ENCODE measurements around the gene LIMS2. TPM values are rescaled to one million over a fixed set of nuclear protein-coding genes. Genes with fewer than 3 reads are reported as not detected.
A peak's percentile ranks its signal among the peaks of the same experiment; 100 is the strongest.

LIMS2 gene
- total and polyA plus RNA-seq, 5 experiments from 2014 or later: 3.4 to 12.5 (median 10.1) TPM

- no peak for DNase-seq
- POLR2A ChIA-PET: interaction anchor here (0.9 to 1.4 kb wide), 2 partner anchors 13 to 14 kb away, joined by 3 to 5 read pairs; no protein-coding TSS in a partner anchor
Observed at GRCh38 chr2:127631541-127631996, 43.8 kb downstream of the LIMS2 start.

GRCh38 chr2:127630864-127631540 is 44.3 kb downstream of the LIMS2 start:
- Mint-ChIP-seq H3K4me3 (no peak overlapping the region), H3K36me3 (no peaks in the 10 kb centered on the region), H3K27ac (peak overlapping the region in 4 of 10 donors; percentile 5 to 46 (median 42)), H3K4me1 (peaks cover 11 to 52% (median 33%) of the 10 kb centered on the region in 4 donors), H3K27me3 (no peaks in the 10 kb centered on the region), H3K9me3 (no peaks in the 10 kb centered on the region)
- ATAC-seq: no peak
- DNase-seq: no peak
- POLR2A ChIA-PET: interaction anchor here (1.2 kb wide), 1 partner anchor 11 kb away, joined by 5 read pairs; no protein-coding TSS in a partner anchor

More at GRCh38 chr2:127631541-127631996, 43.8 kb downstream of the LIMS2 start:
- Mint-ChIP-seq H3K36me3 (no peaks in the 10 kb centered on the region), H3K4me3 (no peak overlapping the region), H3K27me3 (no peaks in the 10 kb centered on the region), H3K9me3 (no peaks in the 10 kb centered on the region), H3K4me1 (peaks cover 11 to 55% (median 37%) of the 10 kb centered on the region in 4 donors), H3K27ac (peak overlapping the region in 3 of 10 donors; percentile 5 to 46 (median 41))
- no peak for ATAC-seq

GRCh38 chr2:127630096-127630863 is 45.0 kb downstream of the LIMS2 start:
- ATAC-seq (no peak), DNase-seq (no peak)
- Mint-ChIP-seq H3K9me3 (no peaks in the 10 kb centered on the region), H3K27me3 (no peaks in the 10 kb centered on the region), H3K36me3 (no peaks in the 10 kb centered on the region), H3K4me3 (peak overlapping the region in 1 of 10 donors; percentile 43), H3K27ac (peak overlapping the region in 4 of 10 donors; percentile 43 to 74 (median 60)), H3K4me1 (peaks cover 13 to 47% (median 29%) of the 10 kb centered on the region in 4 donors)
- POLR2A ChIA-PET: interaction anchor here (1.2 kb wide), 1 partner anchor 11 kb away, joined by 5 read pairs; no protein-coding TSS in a partner anchor

GRCh38 chr2:127629637-127630036 is 45.7 kb downstream of the LIMS2 start:
- POLR2A ChIA-PET: no interaction called here
- H3K4me1 Mint-ChIP-seq: peaks cover 11 to 41% (median 26%) of the 10 kb centered on the region in 4 donors
- peak overlapping the region in 2 of 10 donors; percentile 43 to 69 for H3K27ac Mint-ChIP-seq
- no peak overlapping the region for H3K4me3 Mint-ChIP-seq
- ATAC-seq (no peak), DNase-seq (no peak)
- no peaks in the 10 kb centered on the region for H3K36me3 Mint-ChIP-seq
- no peaks in the 10 kb centered on the region for H3K9me3 Mint-ChIP-seq
- H3K27me3 Mint-ChIP-seq: no peaks in the 10 kb centered on the region

- Mint-ChIP-seq H3K4me1 (peaks cover 11 to 35% (median 24%) of the 10 kb centered on the region in 4 donors), H3K36me3 (no peaks in the 10 kb centered on the region), H3K27me3 (no peaks in the 10 kb centered on the region), H3K9me3 (no peaks in the 10 kb centered on the region), H3K4me3 (no peak overlapping the region), H3K27ac (no peak overlapping the region)
- POLR2A ChIA-PET: no interaction called here
- DNase-seq (no peak), ATAC-seq (no peak)
Observed at GRCh38 chr2:127628767-127629614, 46.3 kb downstream of the LIMS2 start.

- Mint-ChIP-seq H3K4me3 (no peak overlapping the region), H3K4me1 (peaks cover 7 to 28% (median 14%) of the 10 kb centered on the region in 4 donors), H3K27me3 (peaks cover 0 to 4% (median 0%) of the 10 kb centered on the region in 5 donors), H3K27ac (peak overlapping the region in 2 of 10 donors; percentile 22 to 47), H3K36me3 (no peaks in the 10 kb centered on the region), H3K9me3 (no peaks in the 10 kb centered on the region)
- DNase-seq: peak in 1 of 10 donors; percentile 55
- POLR2A ChIA-PET: no interaction called here
- no peak for ATAC-seq
Observed at GRCh38 chr2:127627740-127628571, 47.4 kb downstream of the LIMS2 start.

DNA sequence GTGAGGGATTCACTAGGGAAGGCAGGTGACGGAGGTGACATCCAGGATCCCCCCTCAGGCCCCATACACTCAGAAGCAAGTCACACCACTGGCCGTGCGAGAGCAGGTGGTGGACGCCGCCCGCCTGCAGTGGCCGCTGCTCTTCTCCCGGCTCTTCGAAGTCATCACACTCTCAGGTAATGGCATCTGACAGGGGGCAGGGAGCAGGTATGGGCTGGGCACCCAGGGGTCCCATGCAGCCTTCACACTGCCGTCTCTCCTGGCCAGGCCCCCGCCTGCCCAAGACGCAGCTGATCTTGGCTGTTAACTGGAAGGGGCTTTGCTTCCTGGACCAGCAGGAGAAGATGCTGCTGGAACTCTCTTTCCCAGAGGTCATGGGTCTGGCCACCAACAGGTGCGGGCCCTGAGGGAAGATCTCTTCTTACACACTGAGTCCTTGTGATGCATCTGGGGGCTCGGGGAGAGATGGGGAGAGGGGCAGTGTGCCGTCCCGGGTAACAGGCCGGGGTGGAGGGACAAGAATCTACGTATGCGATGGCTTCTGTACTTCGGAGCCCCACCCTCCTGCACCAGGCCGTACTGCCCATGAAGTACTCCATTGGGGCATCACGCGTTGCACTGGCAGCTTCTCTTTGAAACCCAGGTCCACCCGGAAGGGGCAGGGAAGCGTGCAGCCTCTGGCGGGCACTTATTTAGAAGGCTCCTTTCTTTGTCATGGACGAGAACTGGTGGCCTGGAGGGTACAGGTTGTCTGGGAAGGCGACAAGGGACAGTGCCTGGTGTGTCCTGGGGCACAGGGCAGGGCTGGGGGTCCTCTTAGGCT is 48.2 kb downstream of the LIMS2 start:
- no peak overlapping the region for H3K4me3 Mint-ChIP-seq
- peaks cover 0 to 4% (median 0%) of the 10 kb centered on the region in 5 donors for H3K27me3 Mint-ChIP-seq
- no peaks in the 10 kb centered on the region for H3K9me3 Mint-ChIP-seq
- H3K36me3 Mint-ChIP-seq: no peaks in the 10 kb centered on the region
- H3K27ac Mint-ChIP-seq: peak overlapping the region in 2 of 10 donors; percentile 27 to 60
- DNase-seq (peak in 1 of 10 donors; percentile 21), ATAC-seq (no peak)
- H3K4me1 Mint-ChIP-seq: peaks cover 6 to 22% (median 7%) of the 10 kb centered on the region in 4 donors
- POLR2A ChIA-PET: no interaction called here

DNA sequence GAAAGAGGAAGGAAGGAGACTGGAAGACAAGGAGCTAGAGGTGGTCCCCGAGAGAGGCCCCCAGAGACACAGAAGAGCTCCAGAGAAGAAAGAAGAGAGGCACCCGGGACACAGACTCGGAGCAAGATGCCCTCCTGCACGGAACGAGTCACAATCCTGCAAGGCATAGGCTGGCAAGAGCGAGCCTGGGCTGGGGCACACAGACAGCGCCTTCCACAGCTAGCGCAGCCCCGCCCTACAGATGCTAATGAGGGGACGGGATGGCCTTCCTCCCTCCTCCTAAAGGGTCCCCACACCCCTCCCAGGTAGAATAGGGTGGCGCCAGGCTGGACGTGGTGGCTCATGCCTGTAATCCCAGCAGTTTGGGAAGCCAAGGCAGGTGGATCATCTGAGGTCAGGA is 49.2 kb downstream of the LIMS2 start:
- no peak overlapping the region for H3K4me3 Mint-ChIP-seq
- H3K27me3 Mint-ChIP-seq: peaks cover 0 to 4% (median 0%) of the 10 kb centered on the region in 5 donors
- no peak for ATAC-seq
- H3K4me1 Mint-ChIP-seq: peaks cover 5 to 20% (median 6%) of the 10 kb centered on the region in 4 donors
- peak in 1 of 10 donors; percentile 4 for DNase-seq
- no peaks in the 10 kb centered on the region for H3K36me3 Mint-ChIP-seq
- H3K9me3 Mint-ChIP-seq: no peaks in the 10 kb centered on the region
- peak overlapping the region in 1 of 10 donors; percentile 79 for H3K27ac Mint-ChIP-seq
- POLR2A ChIA-PET: interaction anchor here (1.0 to 1.9 kb wide), 2 partner anchors 10 to 13 kb away, joined by 4 to 5 read pairs; no protein-coding TSS in a partner anchor

- Mint-ChIP-seq H3K9me3 (no peaks in the 10 kb centered on the region), H3K4me3 (no peak overlapping the region), H3K27ac (peak overlapping the region in 1 of 10 donors; percentile 79), H3K27me3 (peaks cover 0 to 4% (median 0%) of the 10 kb centered on the region in 5 donors), H3K36me3 (no peaks in the 10 kb centered on the region), H3K4me1 (peaks cover 3 to 21% (median 6%) of the 10 kb centered on the region in 4 donors)
- DNase-seq (peak in 1 of 10 donors; percentile 62), ATAC-seq (no peak)
- POLR2A ChIA-PET: interaction anchor here (1.0 to 1.9 kb wide), 2 partner anchors 9 to 14 kb away, joined by 4 to 5 read pairs; no protein-coding TSS in a partner anchor
Observed at GRCh38 chr2:127625572-127625951, 49.8 kb downstream of the LIMS2 start.

DNA sequence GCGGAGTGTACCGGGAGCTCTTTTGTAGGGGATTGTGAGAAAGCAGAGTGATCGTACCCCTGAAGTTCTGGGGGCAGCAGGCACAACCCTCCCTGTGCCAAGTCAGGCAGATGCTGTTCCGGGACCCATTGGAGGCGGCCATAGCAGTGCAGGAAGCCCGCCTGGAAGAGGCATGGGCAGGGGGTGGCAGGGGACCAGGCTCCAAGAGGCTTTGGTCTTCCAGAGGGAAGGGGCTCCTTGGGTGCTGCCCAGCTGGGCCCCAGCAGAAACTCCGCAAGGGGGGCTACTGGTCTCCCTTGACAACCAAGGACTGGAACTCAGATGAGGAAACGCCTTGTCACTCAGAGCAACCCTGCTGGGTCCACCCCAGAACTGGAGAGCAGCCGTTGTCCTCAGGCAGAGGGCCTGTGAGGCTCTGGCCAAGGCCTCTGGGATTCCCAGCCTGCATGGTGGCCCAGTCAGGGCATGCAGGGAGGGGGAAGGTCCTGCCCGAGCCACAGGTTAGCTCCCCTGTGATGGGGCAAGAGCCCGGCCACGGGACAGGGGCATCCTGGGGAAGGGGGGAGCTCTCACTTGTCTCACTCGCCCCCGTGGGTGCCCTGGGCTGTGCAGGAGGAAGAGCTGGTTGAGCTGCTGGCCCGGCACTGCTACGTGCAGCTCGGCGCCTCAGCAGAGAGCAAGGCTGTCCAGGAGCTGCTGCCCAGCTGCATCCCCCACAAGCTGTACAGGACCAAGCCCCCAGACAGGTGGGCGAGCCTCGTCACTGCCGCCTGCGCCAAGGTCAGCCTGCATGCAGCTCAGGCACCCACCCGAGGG is 50.4 kb downstream of the LIMS2 start:
- peak in 1 of 10 donors; percentile 62 for DNase-seq
- H3K27me3 Mint-ChIP-seq: peaks cover 0 to 4% (median 0%) of the 10 kb centered on the region in 5 donors

More for the DNA sequence above, 50.4 kb downstream of the LIMS2 start:
- ATAC-seq: no peak
- Mint-ChIP-seq H3K9me3 (no peaks in the 10 kb centered on the region), H3K27ac (peak overlapping the region in 1 of 10 donors; percentile 17), H3K36me3 (no peaks in the 10 kb centered on the region), H3K4me3 (no peak overlapping the region), H3K4me1 (peaks cover under 1 to 17% (median 2%) of the 10 kb centered on the region in 4 donors)
- POLR2A ChIA-PET: interaction anchor here (1.0 to 1.9 kb wide), 2 partner anchors 9 to 14 kb away, joined by 4 to 5 read pairs; no protein-coding TSS in a partner anchor
